Activated CD4-positive, alpha-beta T cell treated with anti-CD3 and anti-CD28 coated beads, Interleukin-2, amount 10 ng/mL, durations not matched to agents 24 days and 14 days (primary cell): Measurements from ENCODE around the gene MYO1C. TPM values are rescaled to one million over a fixed set of nuclear protein-coding genes. Genes with fewer than 3 reads are reported as not detected.
A peak's percentile ranks its signal among the peaks of the same experiment; 100 is the strongest.

Source experiments
- DNase-seq: peaks from one replicate; pipeline ENCODE4 v3.0.0; 2022
- H3K27ac Mint-ChIP-seq: one replicate; pipeline ENCODE4 v1.8.0; 2022; ENCODE audit warnings: mild to moderate bottlenecking, mixed read lengths
- H3K27me3 Mint-ChIP-seq: one replicate; pipeline ENCODE4 v1.8.0; 2022; ENCODE audit warnings: mixed read lengths
- H3K36me3 Mint-ChIP-seq: one replicate; pipeline ENCODE4 v1.8.0; 2022; ENCODE audit warnings: low read depth, mild to moderate bottlenecking, mixed read lengths
- H3K4me1 Mint-ChIP-seq: one replicate; pipeline ENCODE4 v1.8.0; 2021; ENCODE audit warnings: mixed read lengths
- H3K4me3 Mint-ChIP-seq: one replicate; pipeline ENCODE4 v1.8.0; 2022; ENCODE audit warnings: mild to moderate bottlenecking, moderate library complexity, mixed read lengths
- H3K9me3 Mint-ChIP-seq: one replicate; pipeline ENCODE4 v1.8.0; 2021; ENCODE audit warnings: mixed read lengths
- intact Hi-C: fragments of 100-400 bp; cut with micrococcal nuclease; formaldehyde crosslinking; loops from one replicate; pipeline ENCODE4 v1.15.1; 2023
- total RNA-seq: library from RNA; stranded (reverse); gene quantifications from 2 replicates; pipeline ENCODE4 v1.2.3, GENCODE V29; 2022

Gene MYO1C
- total RNA-seq, 1 donor from 2014 or later, result 37.4 TPM

DNA sequence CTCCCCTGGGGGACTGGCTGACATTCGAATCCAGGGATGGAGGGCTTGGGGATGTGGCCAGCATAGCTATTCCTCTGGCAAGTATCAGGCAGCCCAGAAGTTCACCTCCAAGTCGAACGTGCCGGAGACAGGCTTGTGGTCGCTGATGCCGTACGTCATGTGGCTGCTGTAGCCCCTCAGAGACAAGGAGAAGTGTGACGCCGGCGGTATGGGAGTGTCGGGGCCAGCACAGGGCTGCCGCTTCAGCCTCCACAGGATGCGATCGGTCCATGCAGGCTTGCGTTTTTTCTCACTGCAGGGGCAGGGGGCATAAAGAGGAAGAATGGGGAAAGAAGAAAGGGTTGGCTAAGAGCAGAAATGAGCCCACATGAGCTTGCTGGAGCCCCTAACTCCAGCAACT lies 5.3 kb upstream of the MYO1C start:
- H3K27me3 Mint-ChIP-seq, result no peaks in the 10 kb centered on the region
- H3K27ac Mint-ChIP-seq, result no peak overlapping the region
- intact Hi-C loops, result no loop called here
- H3K4me1 Mint-ChIP-seq, result peaks cover 4% of the 10 kb centered on the region
- H3K36me3 Mint-ChIP-seq, result peaks cover 7% of the 10 kb centered on the region
- H3K9me3 Mint-ChIP-seq, result no peaks in the 10 kb centered on the region
- no peak overlapping the region for H3K4me3 Mint-ChIP-seq
- no peak for DNase-seq

DNA sequence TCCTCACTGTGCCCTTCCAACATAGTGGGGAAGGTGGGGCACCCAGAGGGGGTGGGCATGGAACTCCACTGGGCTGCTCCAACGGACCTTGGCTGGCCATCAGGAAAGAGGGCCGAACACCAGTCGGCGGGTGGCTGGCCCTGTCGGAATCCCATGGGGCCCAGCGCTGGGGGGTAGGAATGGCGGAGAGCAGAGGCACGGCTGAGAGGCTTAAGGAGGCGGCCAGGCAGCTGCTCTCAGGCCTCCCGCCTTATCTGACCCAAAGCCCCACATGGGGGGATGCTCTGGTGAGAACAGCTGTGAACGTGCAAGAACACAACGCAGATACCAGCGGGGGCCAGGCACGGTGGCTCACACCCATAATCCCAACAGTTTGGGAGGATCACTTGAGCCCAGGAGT lies 4.4 kb upstream of the MYO1C start:
- Mint-ChIP-seq H3K27ac (no peak overlapping the region), H3K36me3 (peaks cover 7% of the 10 kb centered on the region), H3K27me3 (no peaks in the 10 kb centered on the region), H3K4me1 (peaks cover 7% of the 10 kb centered on the region), H3K4me3 (no peak overlapping the region), H3K9me3 (no peaks in the 10 kb centered on the region)
- DNase-seq, result no peak
- intact Hi-C loops, result no loop called here

DNA sequence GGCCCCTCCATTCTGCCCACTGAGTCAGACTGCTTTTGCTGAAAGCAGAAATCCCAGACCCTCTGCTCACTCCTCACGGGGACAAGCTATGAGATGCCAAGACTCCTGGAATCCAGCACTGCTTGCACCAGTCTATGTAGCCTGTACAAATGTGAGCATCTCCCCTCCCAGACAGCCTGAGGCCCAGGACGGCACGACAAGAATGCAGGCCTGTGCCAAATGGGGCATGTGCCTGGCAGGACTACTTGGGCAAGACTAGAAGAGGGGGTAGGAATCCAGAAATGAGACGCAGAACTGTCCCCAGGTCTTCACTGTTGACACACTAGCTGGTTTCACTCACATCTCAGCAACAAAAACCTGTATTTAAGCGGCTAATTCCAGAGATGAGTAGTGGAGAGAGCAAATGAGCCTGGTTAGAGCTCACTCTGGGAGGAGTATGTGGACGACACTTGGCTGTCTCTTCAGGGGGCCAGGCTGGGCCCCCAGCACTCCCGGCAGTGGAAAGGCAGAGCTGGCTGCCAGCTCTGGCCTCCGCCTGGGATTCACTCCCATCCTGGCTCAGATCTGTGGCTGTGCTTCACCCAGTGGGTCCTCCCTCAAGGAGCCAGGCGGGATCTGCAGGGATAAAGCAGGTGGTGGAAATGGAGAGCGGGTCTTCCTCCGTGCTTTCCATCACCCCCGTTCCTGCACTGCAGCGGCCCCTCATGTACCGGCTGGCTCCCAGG lies 2.9 kb upstream of the MYO1C start:
- DNase-seq, result no peak
- peaks cover 8% of the 10 kb centered on the region for H3K36me3 Mint-ChIP-seq
- H3K27me3 Mint-ChIP-seq, result no peaks in the 10 kb centered on the region
- peaks cover 12% of the 10 kb centered on the region for H3K4me1 Mint-ChIP-seq
- intact Hi-C loops, result no loop called here
- H3K27ac Mint-ChIP-seq, result no peak overlapping the region
- H3K4me3 Mint-ChIP-seq, result no peak overlapping the region
- no peaks in the 10 kb centered on the region for H3K9me3 Mint-ChIP-seq

DNA sequence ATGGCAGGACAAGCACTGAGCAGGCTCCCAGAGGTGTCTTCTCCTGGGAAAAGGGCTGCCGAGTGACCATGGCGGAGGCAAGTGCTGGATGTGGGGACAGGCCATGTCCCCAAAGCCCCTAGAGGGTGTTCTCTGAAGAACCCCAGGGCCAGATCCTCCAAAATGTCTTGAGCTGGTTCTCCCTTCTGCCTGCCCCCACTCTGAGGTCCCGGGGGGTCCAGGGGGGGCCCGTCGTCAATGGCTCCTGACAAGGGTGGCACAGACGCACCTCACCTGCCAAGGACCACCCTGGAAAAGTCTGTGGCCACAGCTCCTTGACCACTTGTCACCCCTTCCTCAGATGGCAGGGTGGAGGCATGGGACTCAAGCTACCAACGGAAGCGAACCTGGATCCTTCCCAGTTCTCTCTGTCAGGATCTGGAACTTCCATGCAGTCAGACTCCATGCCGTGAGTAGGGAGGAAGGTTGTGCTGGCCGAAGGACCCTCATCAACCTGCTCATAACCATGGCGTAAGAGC lies 2.3 kb upstream of the MYO1C start:
- intact Hi-C loops, result no loop called here
- H3K4me3 Mint-ChIP-seq, result no peak overlapping the region
- H3K27me3 Mint-ChIP-seq, result no peaks in the 10 kb centered on the region
- H3K9me3 Mint-ChIP-seq, result no peaks in the 10 kb centered on the region
- peaks cover 15% of the 10 kb centered on the region for H3K4me1 Mint-ChIP-seq
- no peak overlapping the region for H3K27ac Mint-ChIP-seq
- H3K36me3 Mint-ChIP-seq, result peaks cover 9% of the 10 kb centered on the region
- DNase-seq, result no peak

DNA sequence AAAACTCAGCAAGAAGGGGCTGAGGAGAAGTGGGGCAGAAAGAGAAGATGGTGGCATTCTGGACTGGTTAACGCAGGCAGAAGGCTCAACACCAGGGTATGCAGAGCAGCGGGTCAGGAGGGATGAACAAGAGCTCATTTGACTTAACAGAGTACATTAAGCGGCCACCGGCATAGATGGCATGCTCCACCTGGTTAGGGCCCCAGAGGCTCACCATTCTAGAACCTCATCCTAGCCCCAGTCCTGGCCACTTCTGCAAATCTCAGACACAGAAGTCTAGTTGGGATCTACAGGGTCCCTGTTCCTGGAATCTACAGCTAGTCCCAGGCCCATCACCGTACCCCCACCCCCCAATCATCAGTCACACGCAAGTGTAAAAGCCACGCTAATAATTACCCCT lies 1.7 kb upstream of the MYO1C start:
- no peaks in the 10 kb centered on the region for H3K27me3 Mint-ChIP-seq
- intact Hi-C loops, result no loop called here
- no peaks in the 10 kb centered on the region for H3K9me3 Mint-ChIP-seq
- H3K4me3 Mint-ChIP-seq, result no peak overlapping the region
- no peak for DNase-seq
- no peak overlapping the region for H3K27ac Mint-ChIP-seq
- peaks cover 9% of the 10 kb centered on the region for H3K36me3 Mint-ChIP-seq
- H3K4me1 Mint-ChIP-seq, result peaks cover 15% of the 10 kb centered on the region

DNA sequence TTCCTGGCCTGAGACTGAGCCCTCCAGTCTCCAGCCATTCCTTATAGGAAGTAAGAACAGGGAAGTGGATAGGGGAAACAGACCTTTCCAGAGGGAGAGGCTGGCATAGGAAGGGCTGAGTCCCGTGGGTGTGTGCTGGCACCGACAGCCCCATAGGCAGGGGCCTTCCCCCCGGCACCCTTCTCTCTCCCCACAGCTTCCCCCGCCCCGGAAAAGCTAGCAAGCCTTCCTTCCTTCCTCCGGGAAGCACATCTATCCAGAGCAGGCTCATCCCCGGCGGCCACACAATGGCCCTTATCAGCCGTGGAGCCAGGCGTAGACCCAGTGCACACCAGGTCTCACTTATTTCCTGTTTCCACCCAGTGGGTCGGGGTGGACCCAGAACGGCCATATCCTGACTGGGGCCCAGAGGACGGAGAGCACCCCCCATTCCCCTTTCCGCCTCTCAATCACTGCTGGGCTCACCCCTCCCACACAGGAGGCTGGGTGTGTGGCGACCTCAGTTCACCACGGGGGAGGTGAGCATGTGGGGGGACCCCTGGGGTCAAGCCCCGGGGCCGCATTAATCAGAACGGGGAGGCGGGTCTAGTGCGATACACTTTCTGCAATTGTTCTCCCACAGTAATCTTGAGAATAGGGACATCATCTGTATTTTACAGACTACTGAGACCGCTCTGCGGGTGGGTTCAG lies 950 bp upstream of the MYO1C start:
- H3K27ac Mint-ChIP-seq, result no peak overlapping the region
- H3K4me3 Mint-ChIP-seq, result peak overlapping the region; percentile 26
- peaks cover 9% of the 10 kb centered on the region for H3K36me3 Mint-ChIP-seq
- H3K9me3 Mint-ChIP-seq, result no peaks in the 10 kb centered on the region
- intact Hi-C loops, result no loop called here
- DNase-seq, result no peak
- H3K4me1 Mint-ChIP-seq, result peaks cover 18% of the 10 kb centered on the region
- no peaks in the 10 kb centered on the region for H3K27me3 Mint-ChIP-seq

DNA sequence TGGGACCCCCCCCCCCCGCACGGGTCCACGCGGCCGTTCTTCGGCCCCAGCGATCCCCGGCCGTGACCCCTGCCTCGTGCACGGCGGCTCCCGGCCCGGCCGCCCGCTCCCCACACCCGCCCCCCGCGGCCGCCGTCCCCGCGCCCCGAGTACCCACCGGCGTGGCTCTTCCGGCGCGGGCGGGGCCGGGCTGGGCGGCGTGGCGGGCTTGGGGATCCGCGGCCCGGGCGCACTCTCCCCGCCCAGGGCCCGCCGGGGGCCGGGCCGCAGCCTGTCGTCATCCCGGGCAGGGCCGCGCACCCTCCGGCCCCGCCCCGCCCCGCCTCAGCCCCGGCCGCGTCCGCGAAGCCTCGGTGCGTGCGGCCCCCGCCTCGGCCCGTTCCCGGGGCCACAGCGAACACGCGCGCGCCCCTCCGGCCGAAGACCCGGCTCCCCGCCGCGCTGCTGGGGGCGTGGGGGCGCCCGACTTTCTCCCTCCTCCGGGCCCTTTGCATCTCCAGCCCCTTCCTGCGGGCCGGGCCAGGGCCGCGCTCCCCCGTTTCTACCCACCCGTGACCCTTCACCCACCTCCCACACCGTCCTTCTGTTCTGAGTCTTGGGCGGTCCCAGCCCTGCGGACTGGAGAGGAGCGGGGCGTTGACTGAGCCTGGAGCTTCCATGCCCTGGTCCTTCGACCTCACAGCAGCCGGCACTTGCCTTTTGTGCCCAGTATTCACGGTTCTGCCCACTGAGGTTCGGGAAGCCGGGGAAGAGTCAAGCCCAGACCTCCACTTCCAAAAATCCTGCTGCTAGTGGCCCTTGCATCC lies 840 bp downstream of the MYO1C start:
- peak overlapping the region; percentile 87 for H3K27ac Mint-ChIP-seq
- DNase-seq, result peak; percentile 91
- H3K27me3 Mint-ChIP-seq, result no peaks in the 10 kb centered on the region
- no peaks in the 10 kb centered on the region for H3K9me3 Mint-ChIP-seq
- peaks cover 27% of the 10 kb centered on the region for H3K4me1 Mint-ChIP-seq
- intact Hi-C loops, result loop anchor here (1.0 to 2.0 kb wide), 2 partner anchors 25 to 35 kb away; partner anchors contain the start of genes CRK and INPP5K
- peak overlapping the region; percentile 92 for H3K4me3 Mint-ChIP-seq
- peaks cover 8% of the 10 kb centered on the region for H3K36me3 Mint-ChIP-seq

DNA sequence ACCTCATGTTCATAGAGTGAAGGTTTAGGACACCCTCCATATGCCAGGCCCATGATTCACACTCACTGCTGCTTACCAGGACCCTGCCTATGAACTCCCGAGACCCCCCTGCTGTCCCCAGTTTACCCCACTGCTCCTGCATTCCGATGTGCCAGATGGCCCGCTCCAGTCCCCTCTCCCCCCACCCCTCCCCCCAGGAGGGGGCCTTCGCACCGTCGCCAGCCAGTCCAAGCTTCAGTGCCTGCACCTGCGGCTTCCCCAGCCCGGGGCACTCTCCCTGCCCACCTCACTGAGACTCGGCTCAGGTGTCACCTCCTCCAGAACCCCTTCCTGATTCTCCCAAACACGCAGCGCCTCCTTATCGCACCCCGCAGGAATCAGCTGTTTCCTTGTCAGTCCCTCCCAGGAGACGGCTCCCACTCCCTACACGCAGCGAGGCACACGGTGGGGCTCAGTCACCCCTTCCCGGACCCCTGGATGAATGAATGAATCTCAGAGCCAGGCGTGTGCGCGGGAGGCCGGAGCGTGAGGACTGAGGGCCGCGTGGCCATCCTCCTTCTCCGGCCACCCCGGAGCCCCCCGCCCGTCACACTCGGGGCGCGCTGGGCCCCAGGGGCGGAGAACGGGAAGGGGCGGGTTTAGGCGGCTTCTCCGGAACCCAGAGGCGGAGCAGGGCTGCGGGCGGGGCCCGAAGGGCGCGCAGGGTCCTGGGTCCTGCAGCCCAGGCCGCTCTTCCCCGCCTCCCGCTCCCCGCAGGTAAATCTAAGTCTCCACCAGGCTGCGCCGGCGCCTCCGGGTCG lies 1.6 kb downstream of the MYO1C start:
- H3K27me3 Mint-ChIP-seq, result no peaks in the 10 kb centered on the region
- no peaks in the 10 kb centered on the region for H3K9me3 Mint-ChIP-seq
- peak overlapping the region; percentile 92 for H3K4me3 Mint-ChIP-seq
- intact Hi-C loops, result loop anchor here (1.0 to 2.0 kb wide), 2 partner anchors 25 to 34 kb away; partner anchors contain the start of genes CRK and INPP5K
- H3K36me3 Mint-ChIP-seq, result peaks cover 7% of the 10 kb centered on the region
- peak; percentile 94 for DNase-seq
- H3K4me1 Mint-ChIP-seq, result peaks cover 27% of the 10 kb centered on the region
- H3K27ac Mint-ChIP-seq, result peak overlapping the region; percentile 79

DNA sequence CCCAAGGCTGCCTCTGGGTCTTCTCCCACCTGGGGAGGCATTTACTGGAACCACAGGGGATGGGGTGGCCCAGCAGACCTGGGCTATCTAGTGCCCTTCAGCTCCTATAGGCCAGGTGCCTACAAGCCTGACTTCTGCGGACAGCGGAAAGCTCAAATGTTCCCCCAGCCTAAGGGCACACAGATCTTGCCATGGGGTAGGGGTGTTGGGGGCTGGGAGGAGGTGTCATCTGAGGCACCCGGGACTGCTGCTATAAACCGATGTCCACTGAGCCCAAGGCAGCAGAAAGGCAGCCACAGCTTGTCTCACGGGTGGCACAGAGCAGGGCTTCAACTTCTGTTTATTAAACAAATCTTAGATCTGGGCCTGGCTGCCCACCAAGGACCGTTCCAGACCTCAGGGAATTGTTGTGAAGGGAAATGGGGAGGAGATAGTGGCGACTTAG lies 3.6 kb downstream of the MYO1C start:
- intact Hi-C loops, result no loop called here
- Mint-ChIP-seq H3K27ac (peak overlapping the region; percentile 37), H3K4me1 (peaks cover 31% of the 10 kb centered on the region), H3K27me3 (no peaks in the 10 kb centered on the region), H3K36me3 (peaks cover 8% of the 10 kb centered on the region), H3K4me3 (peak overlapping the region; percentile 68), H3K9me3 (no peaks in the 10 kb centered on the region)
- DNase-seq, result no peak

DNA sequence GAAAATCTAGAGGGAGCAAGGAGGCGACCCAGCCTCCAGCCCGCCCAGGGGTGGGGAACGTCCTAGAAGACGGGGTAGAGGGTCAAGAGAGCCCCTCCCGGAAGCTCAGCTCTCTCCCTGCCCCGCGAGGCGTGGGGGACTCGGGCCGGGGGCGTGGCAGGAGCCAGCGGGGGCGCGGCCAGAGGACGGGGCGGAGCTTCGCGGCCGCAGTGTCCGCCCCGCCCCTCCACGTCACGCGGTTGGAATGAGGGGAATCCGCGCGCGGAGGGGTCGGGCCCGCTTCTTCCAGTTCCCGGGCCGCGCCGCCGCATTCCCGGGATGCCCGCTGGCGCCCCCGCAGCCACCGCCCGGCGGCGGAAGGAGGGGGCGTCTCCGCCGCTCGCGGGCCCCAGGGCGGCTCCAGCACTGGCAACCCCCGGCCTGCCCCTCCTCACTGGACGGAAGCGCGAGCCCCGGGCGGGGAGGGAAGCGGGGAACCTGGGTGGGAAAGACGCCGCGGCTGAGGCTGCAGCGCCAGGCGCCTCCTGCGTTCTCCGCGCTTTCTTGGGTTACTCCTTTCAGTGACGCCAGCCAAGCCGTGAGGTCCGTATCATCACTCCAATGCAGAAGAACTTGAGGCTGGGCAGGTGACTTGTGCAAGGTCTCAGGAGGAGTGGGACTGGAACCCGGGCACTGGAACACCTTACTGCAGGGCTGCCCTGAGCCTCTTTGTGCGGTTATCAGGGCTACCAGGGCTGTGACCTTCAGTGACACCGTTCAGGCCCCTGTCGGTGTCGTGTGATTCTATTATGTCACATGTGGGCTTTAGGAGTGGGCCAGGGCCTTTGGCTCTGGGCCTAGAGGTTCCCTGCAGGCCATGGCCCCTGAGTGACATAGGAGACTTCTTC lies 4.3 kb downstream of the MYO1C start:
- H3K36me3 Mint-ChIP-seq, result peaks cover 11% of the 10 kb centered on the region
- peak overlapping the region; percentile 86 for H3K27ac Mint-ChIP-seq
- peak overlapping the region; percentile 83 for H3K4me3 Mint-ChIP-seq
- H3K27me3 Mint-ChIP-seq, result no peaks in the 10 kb centered on the region
- H3K4me1 Mint-ChIP-seq, result peaks cover 29% of the 10 kb centered on the region
- DNase-seq, result peak; percentile 93
- intact Hi-C loops, result no loop called here
- H3K9me3 Mint-ChIP-seq, result no peaks in the 10 kb centered on the region

DNA sequence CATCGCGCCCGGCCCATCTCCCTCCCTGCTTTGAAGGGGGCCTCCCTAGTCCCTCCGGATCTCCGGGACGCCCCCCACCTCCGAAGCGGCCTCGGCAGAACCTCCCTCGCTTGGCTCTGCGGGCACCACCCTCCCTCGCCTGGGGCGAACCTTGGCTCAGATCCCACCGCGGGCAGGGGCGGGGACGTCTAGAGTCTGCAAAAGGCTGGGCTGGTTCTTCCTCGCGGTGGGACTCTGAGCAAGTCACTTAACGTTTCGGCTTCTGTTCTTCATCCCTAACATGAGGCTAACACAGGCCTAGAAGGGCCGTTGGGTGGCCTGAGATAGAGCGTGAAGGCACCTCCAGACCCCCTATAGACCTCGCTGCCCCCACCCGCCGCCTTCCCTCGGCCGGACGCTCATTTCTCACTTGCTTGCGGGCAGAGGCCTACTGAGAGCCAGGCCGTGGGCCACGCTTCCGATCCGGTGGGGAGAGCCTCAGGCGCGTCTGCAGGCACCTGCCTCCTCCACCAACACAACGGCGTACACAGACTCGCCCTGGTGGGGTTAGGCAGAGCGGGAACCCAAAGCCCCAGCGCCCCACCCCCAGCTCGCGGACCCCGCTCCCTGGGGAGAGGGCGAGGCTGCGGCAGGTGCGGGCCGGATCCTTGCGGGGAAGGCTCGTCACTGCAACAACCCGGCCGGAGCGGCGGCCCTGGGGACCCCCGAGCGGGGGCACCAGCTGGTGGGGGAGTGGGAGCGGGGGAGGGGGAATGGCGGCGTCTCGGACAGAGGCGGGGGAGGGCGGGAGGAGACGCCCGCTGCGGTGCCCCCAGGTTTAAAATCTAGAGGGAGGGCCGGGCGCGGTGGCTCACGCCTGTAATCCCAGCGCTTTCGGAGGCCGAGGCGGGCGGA lies 5.4 kb downstream of the MYO1C start:
- Mint-ChIP-seq H3K36me3 (peaks cover 17% of the 10 kb centered on the region), H3K27me3 (no peaks in the 10 kb centered on the region), H3K4me3 (peak overlapping the region; percentile 83), H3K9me3 (no peaks in the 10 kb centered on the region), H3K27ac (peak overlapping the region; percentile 86), H3K4me1 (peaks cover 27% of the 10 kb centered on the region)
- peak; percentile 77 for DNase-seq
- intact Hi-C loops, result no loop called here
